ELR (cell line): Measurements from ENCODE around the gene KRT35.
A peak's percentile ranks its signal among the peaks of the same experiment; 100 is the strongest.

Experiments used
- DNase-seq: peaks from one replicate; pipeline ENCODE4 v3.0.0-alpha.2; 2015; ENCODE audit warnings: low read depth

KRT35 gene

DNA sequence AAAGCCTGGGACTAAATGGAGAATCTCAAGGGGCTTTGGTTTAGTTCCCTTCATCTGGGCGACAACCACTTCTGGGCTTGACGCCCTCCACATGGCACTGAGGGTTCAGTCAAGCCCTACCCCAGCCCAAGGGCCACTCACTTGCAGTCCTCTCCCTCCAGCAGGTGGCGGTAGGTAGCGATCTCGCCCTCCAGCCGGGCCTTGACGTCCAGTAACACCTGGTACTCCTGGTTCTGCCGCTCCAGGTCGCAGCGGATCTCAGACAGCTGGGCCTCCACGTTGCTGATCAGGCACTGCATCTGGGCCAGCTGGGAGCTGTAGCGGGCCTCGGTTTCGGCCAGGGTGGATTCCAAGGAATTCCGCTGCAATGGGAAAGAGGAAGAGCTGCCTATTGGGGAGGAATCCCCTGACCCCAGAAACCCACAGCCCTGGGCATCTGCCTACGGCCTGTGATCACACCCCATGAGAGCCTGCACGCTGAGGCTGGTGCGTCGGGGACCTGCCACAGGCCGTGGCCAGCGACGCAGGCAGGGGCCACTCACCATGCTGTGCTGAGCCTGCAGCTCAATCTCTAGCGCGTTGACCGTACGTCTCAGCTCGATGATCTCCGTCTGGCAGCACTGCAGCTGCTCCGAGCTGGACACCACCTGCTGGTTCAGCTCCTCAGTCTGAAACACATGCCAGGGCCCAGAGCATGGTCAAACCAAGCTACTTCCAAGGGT is 6.0 kb upstream of the KRT35 start:
- no peak for DNase-seq

DNA sequence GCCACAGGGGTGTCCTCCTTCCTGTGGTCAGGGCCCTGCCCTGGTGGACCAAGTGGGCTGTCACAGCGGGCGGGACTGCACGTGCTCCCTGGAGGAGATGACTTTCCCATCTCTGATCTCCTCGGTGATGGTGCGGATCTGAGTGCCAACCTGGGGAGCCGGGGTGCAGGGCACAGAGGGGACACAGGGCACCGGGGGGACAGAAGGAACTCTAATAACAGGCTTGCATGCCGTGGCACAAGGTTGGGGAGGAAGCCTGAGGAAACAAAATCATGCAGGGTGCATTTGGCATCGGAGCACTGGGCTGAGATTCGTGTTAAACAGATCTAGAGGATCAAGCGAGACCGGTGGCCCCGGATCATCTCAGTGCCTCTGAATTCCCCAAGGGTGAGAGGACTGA is 5.4 kb upstream of the KRT35 start:
- DNase-seq = no peak

DNA sequence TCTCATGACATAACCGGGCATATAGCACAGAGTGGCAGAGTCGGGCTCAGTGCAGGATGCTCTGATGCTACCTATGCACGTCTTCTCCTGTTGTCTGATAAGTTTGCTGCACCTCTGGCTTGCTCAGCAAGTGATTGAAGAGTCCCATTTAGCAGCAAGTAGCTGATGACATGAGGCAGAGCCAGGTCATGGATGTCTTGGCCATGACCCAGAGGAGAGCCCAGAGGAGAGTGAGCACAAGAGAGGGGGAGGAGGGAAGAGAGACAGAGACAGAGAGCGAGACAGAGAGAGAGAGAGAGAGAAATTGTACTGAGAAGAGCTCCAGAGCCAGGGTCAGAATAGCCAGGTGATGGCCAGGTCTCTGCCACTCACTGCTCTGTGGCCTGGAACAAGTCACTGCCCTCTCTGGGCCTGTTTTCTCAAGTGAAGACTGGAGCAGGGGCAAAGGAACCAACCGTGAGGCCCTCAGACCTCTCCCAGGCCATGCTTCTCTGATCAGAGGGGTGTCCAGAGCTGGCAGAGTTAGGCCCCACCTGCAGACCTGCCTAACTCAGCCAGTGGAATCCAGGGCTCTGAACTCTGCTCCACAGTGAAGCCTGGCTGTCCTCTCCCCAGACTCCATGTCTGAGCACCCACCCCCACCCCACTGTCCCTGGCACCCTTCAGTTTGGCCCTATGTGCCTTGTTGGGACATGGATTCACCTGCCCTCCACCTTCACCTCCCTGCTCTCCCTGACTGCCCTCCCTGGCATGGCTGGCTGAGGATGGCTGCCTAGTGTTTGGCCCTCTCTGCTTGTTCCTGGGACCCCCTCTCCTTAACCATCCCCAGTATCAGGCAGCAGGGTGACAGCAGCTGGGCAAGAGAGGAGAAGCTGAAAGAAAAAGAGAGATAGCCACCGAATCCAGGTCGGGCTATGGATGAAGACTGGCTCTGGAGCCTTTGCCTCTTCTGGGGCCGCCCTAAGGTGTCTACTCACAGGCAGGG is 4.3 kb upstream of the KRT35 start:
- DNase-seq = no peak

DNA sequence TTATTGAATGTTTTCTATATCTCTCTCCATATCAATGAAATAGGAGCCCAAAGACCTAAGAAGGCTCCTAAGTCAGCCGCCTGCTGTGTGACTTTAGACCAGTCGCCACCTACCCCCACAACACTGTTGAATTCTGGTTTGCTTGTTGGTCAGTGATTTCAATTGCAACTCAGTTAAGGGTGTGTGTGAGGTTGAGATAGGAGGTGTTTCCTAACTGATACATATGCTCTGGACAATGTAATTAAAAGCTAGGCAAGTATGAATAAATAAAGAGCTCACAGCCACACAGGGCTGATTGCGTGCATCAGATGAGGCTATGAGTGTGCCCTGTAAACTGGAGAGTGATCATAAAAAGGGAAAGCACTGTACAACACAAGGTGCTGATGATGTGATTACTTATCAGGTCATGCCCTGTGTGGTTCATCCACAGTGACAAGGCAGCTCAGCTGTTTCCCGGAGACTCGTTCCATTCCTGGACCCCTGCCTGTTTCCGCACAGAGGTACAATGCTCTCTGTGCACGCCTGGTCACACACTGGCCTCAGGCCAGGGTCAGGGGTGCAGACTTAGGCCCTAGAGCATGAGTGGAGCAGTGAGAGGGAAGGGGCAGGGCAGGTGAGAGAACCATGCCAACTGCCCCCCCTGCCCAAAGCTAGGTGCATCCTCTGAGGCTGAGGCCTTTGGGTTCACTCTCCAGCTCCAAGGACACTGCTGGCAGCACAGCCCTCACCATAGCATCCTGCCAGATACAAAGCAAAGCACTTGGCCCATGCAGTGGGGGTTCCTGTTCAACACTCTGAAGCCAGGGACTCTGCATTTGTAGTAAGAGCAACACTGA is 3.3 kb upstream of the KRT35 start:
- peak; percentile 55 for DNase-seq

DNA sequence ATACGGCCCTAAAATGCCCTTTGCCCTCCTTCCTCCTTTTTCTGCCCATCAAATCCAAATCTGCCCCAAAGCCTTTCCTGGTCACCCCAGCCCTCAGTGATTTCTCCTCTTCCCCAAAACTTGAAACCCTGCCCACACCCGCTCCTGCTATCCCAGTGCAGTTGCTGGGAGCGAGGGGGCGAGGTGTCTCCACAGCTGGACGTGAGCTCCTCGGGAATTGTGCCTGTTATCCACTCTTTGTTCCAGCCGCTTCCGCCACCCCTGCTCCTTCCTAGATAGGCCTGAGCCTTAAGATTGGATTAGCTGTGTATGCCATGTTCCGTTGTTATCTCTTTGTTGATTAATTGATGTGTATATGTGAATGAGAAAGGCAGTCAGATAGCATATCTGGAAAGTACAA is 2.6 kb upstream of the KRT35 start:
- no peak for DNase-seq

- DNase-seq = no peak
Observed at GRCh38 chr17:41480581-41480980, 370 bp downstream of the KRT35 start.

DNA sequence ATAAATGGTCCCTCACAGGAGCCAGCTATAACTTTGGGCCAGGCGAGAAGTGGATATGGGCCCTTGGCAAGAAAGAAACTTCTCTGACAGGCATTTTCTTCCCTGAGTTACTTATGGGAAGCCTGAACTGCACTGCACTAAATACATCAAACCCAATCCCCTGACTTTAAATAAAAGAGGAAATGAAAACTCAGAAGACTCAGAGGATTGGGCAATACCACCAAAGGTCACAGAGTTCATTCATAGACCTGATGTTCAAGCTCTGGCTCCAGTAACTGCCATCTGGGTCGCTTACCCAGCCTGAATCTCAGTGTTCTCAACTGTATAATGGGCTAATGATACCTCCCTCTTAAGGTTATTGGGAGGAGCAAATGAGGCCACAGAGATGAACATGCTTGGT is 815 bp downstream of the KRT35 start:
- DNase-seq = no peak

DNA sequence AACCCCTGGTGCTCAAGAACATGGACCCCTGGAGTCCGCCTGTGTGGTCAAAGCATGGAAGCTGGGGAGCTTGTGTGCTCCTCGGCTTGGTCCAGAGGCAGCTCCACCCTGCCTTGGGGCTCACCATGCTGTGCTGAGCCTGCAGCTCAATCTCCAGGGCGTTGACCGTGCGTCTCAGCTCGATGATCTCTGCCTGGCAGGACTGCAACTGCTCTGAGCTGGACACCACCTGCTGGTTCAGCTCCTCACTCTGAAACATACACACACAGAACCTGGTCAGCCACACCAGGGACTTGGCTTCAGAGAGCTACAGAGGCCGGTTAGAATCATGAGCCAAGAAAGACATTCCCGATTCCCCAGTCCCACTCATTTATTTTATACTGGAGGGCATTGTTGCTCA is 2.7 kb downstream of the KRT35 start:
- DNase-seq = no peak

DNA sequence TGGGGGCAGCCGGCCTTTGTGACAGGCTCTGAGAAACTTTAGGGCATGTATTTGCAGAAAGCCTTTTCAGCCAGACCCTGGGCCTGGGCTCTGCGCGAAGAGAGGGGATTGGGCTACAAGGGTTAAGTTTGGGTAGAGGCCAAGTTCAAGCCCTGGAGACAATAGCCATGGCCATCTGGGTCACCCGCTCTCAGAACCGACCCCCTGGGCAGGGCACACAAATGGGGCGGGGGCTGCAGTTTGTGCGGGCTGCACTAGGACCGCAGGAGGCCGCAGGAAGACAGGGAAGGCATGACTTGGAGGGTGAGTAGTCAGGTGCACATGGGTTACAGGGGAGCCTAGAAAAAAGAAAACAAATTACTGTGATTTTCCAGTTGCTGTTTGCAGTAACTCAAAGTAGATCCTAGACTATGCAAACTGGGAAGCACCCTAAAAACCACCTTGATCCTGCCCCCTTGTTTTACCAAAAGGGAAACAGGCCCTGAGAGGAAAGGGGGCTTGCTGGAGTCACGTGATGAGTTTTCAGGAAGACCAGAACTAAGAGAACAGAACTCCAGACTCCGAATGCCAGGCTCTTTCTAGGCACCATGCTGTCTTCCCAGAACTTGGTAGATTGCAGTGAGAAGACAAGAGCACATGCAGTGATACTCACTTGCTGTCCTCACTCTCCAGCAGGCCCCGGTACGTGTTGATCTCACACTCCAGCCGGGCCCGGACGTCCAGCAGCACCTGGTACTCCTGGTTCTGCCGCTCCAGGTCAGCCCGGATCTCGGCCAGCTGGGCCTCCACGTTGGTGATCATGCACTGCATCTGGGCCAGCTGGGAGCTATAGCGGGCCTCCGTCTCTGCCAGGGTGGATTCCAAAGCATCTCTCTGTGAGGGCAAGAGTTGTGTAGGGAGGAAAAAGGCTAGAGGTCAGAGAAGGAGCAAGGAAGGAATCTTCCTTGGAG is 3.8 kb downstream of the KRT35 start:
- no peak for DNase-seq

GRCh38 chr17:41475421-41475820 is 5.5 kb downstream of the KRT35 start:
- DNase-seq = no peak

- no peak for DNase-seq
Observed at GRCh38 chr17:41474863-41475262, 6.1 kb downstream of the KRT35 start.

- no peak for DNase-seq
Observed at GRCh38 chr17:41468346-41468745, 12.6 kb downstream of the KRT35 start.

DNA sequence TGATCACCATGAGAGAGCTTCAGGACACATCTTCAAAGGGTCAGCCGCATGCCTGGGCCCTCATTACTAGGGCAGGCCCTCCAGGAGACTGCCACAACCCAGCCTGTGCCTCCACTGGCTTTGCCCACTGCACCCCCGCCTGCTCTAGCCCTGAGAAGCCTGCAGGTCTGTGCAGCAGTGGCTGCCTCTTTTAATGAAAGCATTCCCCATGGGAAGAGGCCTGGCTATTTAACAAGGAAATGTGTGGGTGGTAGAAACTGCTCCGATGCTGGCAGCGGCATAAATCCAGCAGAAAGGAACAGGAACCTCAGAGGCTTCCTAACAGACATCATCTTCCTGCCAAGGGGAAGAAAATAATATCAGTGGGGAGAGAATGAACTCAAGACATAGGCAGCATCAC is 13.4 kb downstream of the KRT35 start:
- DNase-seq = no peak

DNA sequence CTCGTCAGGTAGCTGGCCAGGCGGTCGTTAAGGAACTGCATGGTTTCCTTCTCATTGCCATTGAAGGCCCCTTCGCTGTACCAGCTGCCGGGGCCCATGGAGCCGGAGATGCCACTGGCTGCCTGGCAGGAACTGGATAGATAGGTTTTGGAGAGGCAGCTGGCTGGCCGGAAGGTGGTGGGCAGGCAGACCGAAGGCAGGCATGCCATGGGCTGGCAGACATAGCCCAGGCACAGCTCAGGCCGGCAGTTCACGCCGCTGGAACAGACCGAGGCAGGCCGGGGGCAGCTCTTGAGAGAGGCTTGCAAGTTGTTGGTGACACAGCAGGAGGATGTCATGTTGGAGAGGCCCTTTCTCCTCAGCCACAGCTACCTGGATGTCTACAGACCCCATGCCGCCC is 14.0 kb downstream of the KRT35 start, which contains the start of gene KRT32:
TSS of gene KRT32 (minus strand) at position 399 of the 400 bp plus-strand sequence. CDS start at position 338, 61 bp downstream.
- DNase-seq = no peak

- DNase-seq = peak; percentile 94
Observed at GRCh38 chr17:41464682-41465081, 16.3 kb downstream of the KRT35 start.

DNA sequence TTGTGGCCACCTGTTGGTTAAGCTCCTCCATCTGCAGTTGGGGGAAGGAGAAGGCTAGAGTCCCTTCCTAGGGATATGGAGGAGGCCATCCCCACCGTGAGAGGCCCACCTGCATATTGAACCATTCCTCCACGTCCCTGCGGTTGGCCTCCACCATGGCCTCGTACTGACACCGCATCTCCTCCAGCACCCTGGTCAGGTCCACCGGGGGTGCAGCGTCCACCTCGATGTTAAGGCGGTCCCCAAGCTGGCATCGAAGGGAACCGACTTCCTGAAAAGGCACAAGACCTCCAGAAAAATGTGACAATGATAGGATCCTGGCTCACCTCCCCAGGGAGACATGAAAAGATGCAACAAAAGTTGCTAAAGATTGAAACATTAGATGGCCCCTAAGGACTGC is 16.8 kb downstream of the KRT35 start:
- DNase-seq = no peak

DNA sequence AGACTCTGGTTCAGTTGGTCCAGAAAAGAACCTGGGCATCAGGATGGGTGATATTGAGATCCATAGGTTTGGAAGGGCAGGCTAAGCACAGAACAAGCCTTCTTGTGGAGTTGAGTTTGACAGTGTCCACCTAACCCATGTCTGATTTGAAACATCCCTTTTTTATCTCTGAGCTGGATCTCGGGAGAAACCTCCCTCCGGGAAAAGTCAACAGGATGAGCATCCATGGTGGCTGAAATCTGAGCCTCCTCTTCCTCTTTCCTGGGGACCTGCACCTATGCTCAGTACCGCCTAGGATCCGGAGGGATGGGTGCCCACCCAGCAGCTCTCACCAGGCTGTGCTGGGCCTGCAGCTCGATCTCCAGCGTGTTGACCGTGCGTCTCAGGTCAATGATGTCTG is 17.2 kb downstream of the KRT35 start:
- DNase-seq = no peak

DNA sequence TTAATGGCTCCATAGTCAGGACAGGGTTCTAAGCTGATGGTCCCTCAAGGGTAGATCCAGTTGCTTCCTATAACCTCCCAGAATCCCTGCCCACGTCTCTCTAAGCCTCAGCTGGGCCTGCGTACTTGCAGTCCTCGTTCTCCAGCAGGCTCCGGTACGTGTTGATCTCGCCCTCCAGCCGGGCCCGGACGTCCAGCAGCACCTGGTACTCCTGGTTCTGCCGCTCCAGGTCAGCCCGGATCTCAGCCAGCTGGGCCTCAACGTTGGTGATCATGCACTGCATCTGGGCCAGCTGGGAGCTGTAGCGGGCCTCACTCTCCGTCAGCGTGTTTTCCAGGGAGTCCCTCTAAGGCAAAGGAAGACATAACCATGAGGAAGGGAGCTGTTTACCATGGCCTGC is 18.2 kb downstream of the KRT35 start:
- no peak for DNase-seq

DNA sequence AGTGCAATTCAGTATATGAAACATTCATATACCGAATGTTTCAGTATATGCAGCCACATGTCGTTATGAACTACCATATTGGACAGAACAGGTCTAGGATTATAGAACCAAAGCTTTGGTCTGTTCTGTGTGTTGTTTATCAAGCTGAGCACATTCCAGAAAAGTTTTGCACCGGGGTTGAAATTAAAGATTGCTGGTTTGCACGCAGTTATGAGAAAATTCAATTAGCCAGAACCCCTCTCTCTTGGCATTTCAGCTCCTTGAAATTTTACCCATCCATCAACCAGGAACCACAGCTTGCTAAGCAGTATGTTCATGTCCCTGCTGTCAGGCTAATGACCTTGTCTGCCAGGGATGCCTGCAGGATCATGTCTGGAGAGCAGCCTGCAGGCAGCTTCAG is 23.3 kb downstream of the KRT35 start:
- DNase-seq = no peak

DNA sequence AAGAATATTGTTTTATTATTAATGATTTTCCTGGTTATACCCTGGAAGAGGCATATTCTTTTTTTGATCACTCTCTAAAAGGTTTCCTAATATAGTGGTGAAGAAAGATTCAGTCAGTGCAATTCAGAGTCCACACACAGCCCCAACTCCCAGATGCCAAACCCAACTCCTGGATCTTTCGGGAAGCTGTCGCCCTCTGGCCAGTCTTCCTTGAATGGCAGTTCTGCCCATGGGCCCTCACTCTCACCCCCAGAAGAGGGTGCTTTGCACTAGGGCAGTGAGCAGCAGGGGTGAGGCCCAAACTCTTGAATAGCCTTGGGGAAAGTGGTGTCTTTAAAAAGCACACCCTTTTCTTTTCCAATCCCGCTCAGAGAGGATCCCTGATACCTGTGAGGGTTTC is 24.7 kb downstream of the KRT35 start:
- peak; percentile 12 for DNase-seq

GRCh38 chr17:41455236-41455635 is 25.7 kb downstream of the KRT35 start:
- DNase-seq = no peak
